HEK293T (cell line): Measurements from ENCODE around the gene BSCL2.

Experiments
- BHLHE40 ChIP-seq: fragments of 450-650 bp; IDR thresholded peaks from 2 replicates; pipeline ENCODE4 v1.6.1; 2016; ENCODE audit warnings: mild to moderate bottlenecking, moderate library complexity, borderline replicate concordance
- ELF4 ChIP-seq: fragments of 450-650 bp; IDR thresholded peaks from 2 replicates; pipeline ENCODE4 v1.6.1; 2017; ENCODE audit warnings: antibody characterized with exemption
- FOXA1 ChIP-seq: fragments of 450-650 bp; IDR thresholded peaks from 2 replicates; pipeline ENCODE4 v1.6.1; 2016; ENCODE audit warnings: mild to moderate bottlenecking
- FOXK2 ChIP-seq: fragments of 450-650 bp; IDR thresholded peaks from 2 replicates; pipeline ENCODE4 v1.6.1; 2016; ENCODE audit warnings: mild to moderate bottlenecking
- L3MBTL2 ChIP-seq: fragments of 450-650 bp; conservative IDR thresholded peaks from 2 replicates; pipeline ENCODE4 v1.6.1; 2016; ENCODE audit warnings: mild to moderate bottlenecking
- NFRKB ChIP-seq: fragments of 450-650 bp; IDR thresholded peaks from 2 replicates; pipeline ENCODE4 v1.6.1; 2016; ENCODE audit warnings: mild to moderate bottlenecking, moderate library complexity
- SP1 ChIP-seq: fragments of 450-650 bp; IDR thresholded peaks from 2 replicates; pipeline ENCODE4 v1.6.1; 2017

DNA sequence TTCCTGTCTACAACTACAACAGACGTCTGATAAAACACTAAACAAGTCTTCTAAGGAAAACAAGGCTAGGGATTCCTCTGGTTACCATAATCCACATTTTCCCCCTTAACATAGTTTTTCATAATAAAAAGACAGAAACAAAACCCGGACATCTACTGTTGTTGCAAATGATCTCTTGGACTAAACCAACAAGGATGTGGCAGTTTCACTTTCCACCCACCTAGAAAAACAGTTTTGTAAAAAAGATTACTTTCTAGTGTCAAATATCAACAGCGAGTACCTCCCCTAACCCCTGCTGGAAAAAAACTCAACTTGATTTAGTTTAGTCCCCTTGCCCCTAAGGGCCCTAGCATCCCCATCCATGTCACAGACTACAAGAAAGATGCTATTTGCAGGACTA is 5.6 kb upstream of the BSCL2 start:
- TF ChIP-seq BHLHE40 (no peak), FOXK2 (no peak), ELF4 (no peak), NFRKB (no peak), L3MBTL2 (no peak), FOXA1 (no peak), SP1 (no peak)
